Thyroid gland (tissue), 4 donors: ENCODE results near the gene CCDC107. TPM values are rescaled to one million over a fixed set of nuclear protein-coding genes. Genes with fewer than 3 reads are reported as not detected.

Experiments
- DNase-seq, 2 donors: peaks; one replicate each; pipeline ENCODE4 v3.0.0-alpha.2; 2019
- H3K27ac ChIP-seq, 3 donors: fragments of 200-600 bp; sonication (generic); 1 replicate in 2 of 3; 2 replicates in 1 of 3; pipeline ENCODE4 v1.5.1; 2016 to 2019; ENCODE audit warnings: mild to moderate bottlenecking in 1 of 3, moderate library complexity in 1 of 3
- H3K27me3 ChIP-seq: fragments of 200-600 bp; sonication (generic); one replicate; pipeline ENCODE4 v1.5.1; 2019
- H3K36me3 ChIP-seq, 2 donors: fragments of 200-600 bp; sonication (generic); one replicate each; pipeline ENCODE4 v1.5.1; 2016 to 2019
- H3K4me1 ChIP-seq, 2 donors: fragments of 200-600 bp; sonication (generic); one replicate each; pipeline ENCODE4 v1.5.1; 2017 to 2019
- H3K4me3 ChIP-seq, 3 donors: fragments of 200-600 bp; sonication (generic); replicated peaks in 1 of 3; 1 replicate in 2 of 3; 2 replicates in 1 of 3; pipeline ENCODE4 v1.5.1; 2016; ENCODE audit warnings: mild to moderate bottlenecking in 1 of 3
- H3K9me3 ChIP-seq: fragments of 200-600 bp; sonication (generic); one replicate; pipeline ENCODE4 v1.5.1; 2017
- CTCF ChIP-seq, 6 experiments: fragments of 200-600 bp in 3 of 6; fragments of 450-650 bp in 3 of 6; sonication (generic) in 3 of 6; IDR thresholded peaks; one replicate each; pipeline ENCODE4 v1.5.1; 2016 to 2019; ENCODE audit warnings: antibody characterized with exemption in 6 of 6, mild to moderate bottlenecking in 2 of 6, inconsistent platforms in 1 of 6, moderate library complexity in 1 of 6
- POLR2A ChIP-seq, 2 donors: fragments of 450-650 bp; IDR thresholded peaks; one replicate each; pipeline ENCODE4 v1.6.1; 2017; ENCODE audit warnings: antibody characterized with exemption in 2 of 2, mild to moderate bottlenecking in 2 of 2, moderate library complexity in 1 of 2
- WGBS, 2 donors: methylation state at CpG; one replicate each; pipeline ENCODE4 v1.1.5; 2017; 5-methylcytosine and 5-hydroxymethylcytosine counted together
- intact Hi-C: fragments of 100-400 bp; cut with DNase I; formaldehyde crosslinking; loops from one replicate; pipeline ENCODE4 v1.15.1; 2023
- total RNA-seq, 4 donors: library from RNA; depleted of rRNA; stranded (reverse); fragments of >200 nt; gene quantifications; one replicate each; pipeline ENCODE4 v1.2.3, GENCODE V29; 2016

The CCDC107 gene
- total RNA-seq, 4 donors from 2014 or later, result 21.0 to 40.9 (median 27.9) TPM

DNA sequence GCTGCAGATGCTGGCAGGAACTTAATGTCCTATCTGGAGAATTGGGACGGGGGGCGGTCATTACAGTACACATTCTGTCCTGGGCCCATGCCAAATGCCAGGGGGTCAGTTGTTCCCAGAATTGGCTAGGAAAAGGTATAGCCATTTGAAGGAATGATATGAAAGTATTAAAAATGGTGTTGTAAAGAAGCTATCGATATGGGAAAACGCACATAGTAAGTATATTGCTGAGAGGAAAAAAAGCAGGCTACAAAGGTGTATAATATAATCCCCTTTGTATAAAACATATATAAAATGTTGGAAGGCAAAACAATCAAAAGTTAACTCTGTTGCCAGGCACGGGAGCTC is 7.4 kb downstream of the CCDC107 start:
- 41 to 43% methylated on average over 5 of the region's 5 CpGs for WGBS, 2 donors
- TF ChIP-seq POLR2A (IDR thresholded peaks at IDR 0.05), result no peak
- TF ChIP-seq CTCF (IDR thresholded peaks at IDR 0.05), result no peak
- no peaks in the 10 kb centered on the region for H3K9me3 ChIP-seq
- peak overlapping the region in 2 of 3 donors; percentile 31 to 41 for H3K4me3 ChIP-seq
- H3K27ac ChIP-seq, result no peak overlapping the region
- peaks cover 9 to 14% of the 10 kb centered on the region in 2 donors for H3K4me1 ChIP-seq
- no peaks in the 10 kb centered on the region for H3K27me3 ChIP-seq
- intact Hi-C loops, result no loop called here
- DNase-seq, result no peak
- H3K36me3 ChIP-seq, result peaks cover 0 to 4% of the 10 kb centered on the region in 2 donors

DNA sequence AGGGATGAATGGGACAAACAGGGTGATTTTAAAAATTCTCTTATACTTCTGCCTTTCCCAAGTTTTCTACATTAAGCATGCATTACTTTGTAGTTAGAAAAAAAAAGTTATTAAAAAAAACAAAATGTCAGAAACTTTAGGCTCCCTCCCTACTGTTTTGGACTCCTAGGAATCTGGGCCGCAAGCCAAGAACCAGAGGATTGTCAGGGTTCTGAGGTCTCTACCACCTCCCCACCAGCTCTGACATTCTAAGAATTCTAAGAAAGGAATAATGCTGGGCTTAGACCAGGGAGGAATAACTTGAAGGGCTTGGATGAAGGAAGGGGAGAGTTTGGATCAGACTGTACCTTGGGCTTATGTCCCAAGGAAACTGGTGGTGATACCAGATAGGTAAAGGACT is 8.0 kb downstream of the CCDC107 start:
- peaks cover 9 to 11% of the 10 kb centered on the region in 2 donors for H3K4me1 ChIP-seq

DNA sequence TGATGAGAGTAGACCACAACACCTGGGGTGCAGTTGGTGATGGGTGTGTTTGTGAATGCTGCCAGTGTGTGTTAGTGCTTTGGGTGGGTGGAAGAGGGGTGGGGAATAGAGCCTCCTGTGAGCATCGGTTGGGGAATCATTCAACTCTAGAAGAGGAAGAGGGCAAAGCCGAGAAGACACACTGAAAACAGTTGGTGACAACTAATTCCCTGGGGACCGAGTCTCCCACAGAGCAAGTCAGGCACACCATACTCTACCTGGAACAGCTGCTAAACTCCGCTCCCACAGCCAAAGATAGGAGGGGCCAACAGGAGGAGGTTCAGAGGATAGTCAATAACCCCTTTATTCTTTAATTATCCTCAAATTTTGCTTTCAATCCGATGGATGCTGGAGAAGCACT is 8.5 kb downstream of the CCDC107 start:
- Histone ChIP-seq H3K27me3 (no peaks in the 10 kb centered on the region), H3K9me3 (no peaks in the 10 kb centered on the region), H3K27ac (no peak overlapping the region), H3K4me1 (peaks cover 9 to 11% of the 10 kb centered on the region in 2 donors), H3K4me3 (no peak overlapping the region), H3K36me3 (no peaks in the 10 kb centered on the region)
- intact Hi-C loops, result no loop called here
- WGBS, 2 donors, result 91% methylated on average over 5 of the region's 5 CpGs
- TF ChIP-seq POLR2A (IDR thresholded peaks at IDR 0.05) (no peak), CTCF (IDR thresholded peaks at IDR 0.05) (no peak)
- no peak for DNase-seq

More for the DNA sequence above, 8.0 kb downstream of the CCDC107 start:
- H3K27me3 ChIP-seq, result no peaks in the 10 kb centered on the region
- H3K27ac ChIP-seq, result no peak overlapping the region
- no peaks in the 10 kb centered on the region for H3K9me3 ChIP-seq
- TF ChIP-seq CTCF (IDR thresholded peaks at IDR 0.05), result no peak
- 58 to 67% methylated on average over 1 of the region's 1 CpG for WGBS, 2 donors
- peaks cover 0 to under 1% of the 10 kb centered on the region in 2 donors for H3K36me3 ChIP-seq
- H3K4me3 ChIP-seq, result no peak overlapping the region
- intact Hi-C loops, result no loop called here
- DNase-seq, result peak in 1 of 2 donors; percentile 39

DNA sequence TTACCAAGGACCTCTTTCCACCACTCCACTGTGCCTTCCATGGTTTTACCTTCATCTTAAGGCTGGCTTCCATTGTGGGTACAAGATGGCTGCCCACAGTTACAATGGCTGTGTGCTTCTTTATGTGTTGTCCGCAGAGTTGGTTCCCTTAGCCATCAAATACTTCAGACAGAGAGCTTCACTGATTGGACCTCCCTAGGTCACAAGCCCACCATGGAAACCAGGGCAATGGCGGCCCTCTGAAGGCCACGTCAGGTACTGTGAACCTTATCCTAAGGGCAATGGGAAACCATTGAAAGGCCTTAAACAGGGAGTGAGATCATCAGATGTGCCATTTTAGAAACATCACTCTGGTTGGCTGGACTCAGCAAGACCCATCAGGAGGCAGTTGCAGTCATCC is 9.8 kb downstream of the CCDC107 start:
- Histone ChIP-seq H3K4me3 (no peak overlapping the region), H3K4me1 (peaks cover 9 to 11% of the 10 kb centered on the region in 2 donors), H3K27ac (no peak overlapping the region), H3K36me3 (no peaks in the 10 kb centered on the region), H3K9me3 (no peaks in the 10 kb centered on the region), H3K27me3 (no peaks in the 10 kb centered on the region)
- DNase-seq, result no peak
- TF ChIP-seq POLR2A (IDR thresholded peaks at IDR 0.05) (no peak), CTCF (IDR thresholded peaks at IDR 0.05) (no peak)
- intact Hi-C loops, result no loop called here
- WGBS, 2 donors, result 98 to 100% methylated on average over 3 of the region's 3 CpGs

- Histone ChIP-seq H3K36me3 (no peaks in the 10 kb centered on the region), H3K4me1 (peaks cover 9 to 11% of the 10 kb centered on the region in 2 donors), H3K4me3 (no peak overlapping the region), H3K27ac (peak overlapping the region in 2 of 3 donors; percentile 4 to 57), H3K9me3 (no peaks in the 10 kb centered on the region), H3K27me3 (no peaks in the 10 kb centered on the region)
- TF ChIP-seq POLR2A (IDR thresholded peaks at IDR 0.05) (no peak), CTCF (IDR thresholded peaks at IDR 0.05) (no peak)
- intact Hi-C loops, result no loop called here
- WGBS, 2 donors, result 49 to 54% methylated on average over 6 of the region's 6 CpGs
- DNase-seq, result peak; percentile 54 to 55
These were observed 11.4 kb downstream of the CCDC107 start for GRCh38 chr9:35669331-35670145.
